ENCODE results near the gene PBXIP1.
"Not testable (repeated sequence)": the region's sequence is repeated elsewhere in the genome, so short reads cannot be mapped to it uniquely, and the experiment has no call there.

Gene PBXIP1, protein sequence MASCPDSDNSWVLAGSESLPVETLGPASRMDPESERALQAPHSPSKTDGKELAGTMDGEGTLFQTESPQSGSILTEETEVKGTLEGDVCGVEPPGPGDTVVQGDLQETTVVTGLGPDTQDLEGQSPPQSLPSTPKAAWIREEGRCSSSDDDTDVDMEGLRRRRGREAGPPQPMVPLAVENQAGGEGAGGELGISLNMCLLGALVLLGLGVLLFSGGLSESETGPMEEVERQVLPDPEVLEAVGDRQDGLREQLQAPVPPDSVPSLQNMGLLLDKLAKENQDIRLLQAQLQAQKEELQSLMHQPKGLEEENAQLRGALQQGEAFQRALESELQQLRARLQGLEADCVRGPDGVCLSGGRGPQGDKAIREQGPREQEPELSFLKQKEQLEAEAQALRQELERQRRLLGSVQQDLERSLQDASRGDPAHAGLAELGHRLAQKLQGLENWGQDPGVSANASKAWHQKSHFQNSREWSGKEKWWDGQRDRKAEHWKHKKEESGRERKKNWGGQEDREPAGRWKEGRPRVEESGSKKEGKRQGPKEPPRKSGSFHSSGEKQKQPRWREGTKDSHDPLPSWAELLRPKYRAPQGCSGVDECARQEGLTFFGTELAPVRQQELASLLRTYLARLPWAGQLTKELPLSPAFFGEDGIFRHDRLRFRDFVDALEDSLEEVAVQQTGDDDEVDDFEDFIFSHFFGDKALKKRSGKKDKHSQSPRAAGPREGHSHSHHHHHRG

DNA sequence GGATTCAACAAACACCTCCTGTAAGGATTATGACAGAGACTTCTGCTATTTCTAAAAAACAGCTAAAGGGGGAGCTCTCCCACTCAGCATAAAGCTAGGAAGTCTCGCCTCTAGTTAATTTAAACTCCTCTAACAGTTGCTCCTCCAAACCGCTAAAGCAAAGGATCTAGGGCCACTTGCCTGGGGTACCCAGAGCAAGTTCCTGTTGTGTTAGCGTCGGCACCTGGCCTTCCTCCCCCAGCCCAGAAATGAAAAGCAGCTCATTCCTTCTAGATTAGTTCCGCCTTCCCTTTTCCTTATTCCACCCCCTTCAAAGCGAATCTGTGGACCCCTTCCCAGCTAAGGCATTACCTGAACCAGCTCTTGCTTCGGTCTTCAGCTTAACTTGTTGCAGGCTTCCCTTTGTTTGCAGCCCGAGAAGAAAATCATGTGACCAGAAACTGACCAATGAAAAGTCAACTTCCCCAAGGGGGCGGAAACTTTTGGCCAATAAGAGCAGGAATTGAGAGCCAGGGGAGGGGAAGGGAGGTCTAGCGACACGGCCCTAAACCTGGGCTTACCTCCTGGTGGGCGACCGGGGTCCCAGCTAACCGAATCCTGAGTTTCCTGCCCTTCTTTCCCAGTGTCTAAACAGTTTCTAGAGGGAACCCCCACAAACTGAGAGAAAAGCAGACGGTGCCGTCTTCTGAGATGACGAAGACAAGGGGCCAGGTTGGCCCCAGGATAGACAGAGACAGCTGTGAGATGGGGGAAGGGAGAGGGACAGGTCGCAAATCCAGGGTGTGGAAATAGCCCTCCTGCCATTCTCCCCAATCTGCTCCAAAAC lies at the start of gene PBXIP1:
Gene PBXIP1, minus strand, starts transcription at position 382 of the 826 bp plus-strand sequence. CDS start 2,378 bp downstream, outside the sequence.
- peak; percentile 88 for DNase-seq

DNA sequence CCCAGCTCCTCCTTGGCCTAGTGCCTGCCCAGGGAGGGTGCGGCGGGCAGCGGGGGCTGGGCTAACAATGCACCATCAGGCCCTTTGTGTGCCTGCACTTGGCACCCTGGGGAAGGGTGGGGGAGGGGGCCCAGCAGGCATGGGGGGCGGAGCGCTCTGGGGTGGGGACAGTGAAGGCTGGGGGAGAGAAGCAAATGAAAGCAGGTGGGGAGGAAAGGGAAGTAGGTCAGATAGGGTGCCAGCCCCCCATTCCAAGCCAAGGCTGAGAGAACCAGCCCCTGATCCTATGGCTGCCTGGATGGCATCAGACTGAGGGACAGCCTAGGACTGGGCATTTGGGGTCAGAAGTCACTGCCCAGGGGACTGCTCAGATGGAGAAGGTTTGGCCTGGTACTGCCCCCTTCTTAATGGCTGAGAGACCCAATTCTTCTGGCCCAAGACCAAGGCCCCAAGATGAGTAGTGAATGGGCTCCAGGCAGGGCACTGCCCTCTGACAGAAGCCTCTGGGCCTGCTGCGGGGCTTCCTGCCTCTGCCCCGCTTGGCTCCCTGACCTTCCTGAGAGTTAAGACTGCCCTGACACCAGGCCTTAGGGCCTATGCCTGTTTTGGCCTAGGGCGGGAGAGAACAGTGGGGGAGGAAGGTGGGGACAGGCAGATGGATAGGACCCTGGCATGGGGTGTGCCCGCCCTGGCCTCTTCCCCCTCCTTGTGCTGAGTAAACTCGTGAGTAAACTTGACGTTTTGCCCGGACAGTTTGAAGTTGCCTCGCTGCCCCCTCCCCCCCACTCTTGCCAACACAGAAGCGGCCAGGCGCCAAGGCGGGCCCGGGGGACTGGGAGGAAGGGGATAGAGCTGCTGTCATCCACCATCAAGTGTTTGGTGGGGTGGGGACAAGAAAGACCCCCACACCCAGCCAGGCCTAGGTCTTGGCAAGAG lies 49.4 kb upstream of the PBXIP1 start:
- no peak for DNase-seq

DNA sequence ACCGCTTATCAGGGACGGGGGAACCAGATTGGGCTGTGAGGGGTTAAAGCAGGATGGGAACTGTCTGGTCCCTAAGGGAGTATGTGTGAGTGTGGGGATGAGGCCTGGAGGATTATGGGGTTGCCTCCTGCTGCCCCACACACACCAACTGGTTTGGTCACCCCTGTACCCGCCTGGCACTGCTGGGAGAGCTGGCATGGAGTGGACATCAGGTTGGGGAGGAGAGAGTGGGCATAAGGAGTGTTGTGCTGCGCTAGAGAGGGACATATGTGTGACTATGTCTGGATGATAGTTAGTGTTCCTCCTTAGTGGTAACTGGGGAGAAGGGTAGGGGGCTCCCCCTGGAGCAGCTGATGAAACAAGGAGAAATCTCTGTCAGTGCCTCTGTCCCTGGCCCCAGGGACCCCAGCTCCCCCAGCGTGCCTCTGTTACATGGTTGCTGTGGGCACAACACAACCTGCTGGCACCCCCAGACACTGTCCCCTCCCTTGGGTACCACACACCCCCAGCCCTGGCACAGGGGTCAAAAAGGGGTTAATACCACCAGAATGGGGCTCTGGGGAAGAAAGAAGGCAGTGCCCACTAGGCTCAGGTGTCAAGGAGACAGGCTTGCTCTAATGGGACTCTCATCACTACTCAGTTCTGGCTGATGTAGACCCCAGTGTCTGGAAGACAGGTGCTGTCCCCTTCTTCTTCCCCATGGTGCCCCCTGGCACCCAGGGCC lies 48.6 kb upstream of the PBXIP1 start:
- DNase-seq, result no peak

DNA sequence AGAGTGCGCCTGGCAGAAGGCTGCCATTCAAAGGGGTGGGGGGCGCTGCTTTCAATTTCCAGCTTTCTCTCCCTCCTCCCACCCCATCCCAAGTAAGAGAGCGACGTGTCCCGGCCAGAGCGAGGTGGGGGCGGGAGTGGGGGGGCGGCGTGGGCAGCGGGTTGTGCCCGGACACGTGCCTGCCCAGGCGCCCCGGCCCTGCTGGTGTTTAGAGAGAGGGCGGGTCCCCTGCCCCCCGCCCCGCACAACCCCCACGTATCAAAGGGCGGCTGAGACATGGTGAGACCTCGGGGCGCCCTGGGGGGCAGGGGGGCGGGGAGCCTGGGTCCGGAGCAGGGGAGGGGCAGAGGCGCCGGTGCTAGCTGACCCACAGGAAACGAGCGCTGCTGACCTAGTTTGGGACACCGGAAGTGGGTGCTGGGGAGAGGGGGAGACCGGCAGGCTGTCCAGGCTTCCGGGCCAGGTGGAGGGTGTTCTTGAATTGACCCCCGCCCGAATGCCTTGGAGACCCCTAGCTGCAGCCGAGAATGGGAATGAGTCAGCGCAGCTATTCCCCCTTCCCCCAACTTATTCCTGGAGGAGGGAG lies 48.0 kb upstream of the PBXIP1 start:
- no peak for DNase-seq

- DNase-seq, result peak; percentile 70
Measured at GRCh38 chr1:155003227-155003765, 47.4 kb upstream of the PBXIP1 start.

GRCh38 chr1:155002464-155003226 lies 46.7 kb upstream of the PBXIP1 start, which contains the start of gene ZBTB7B:
Gene ZBTB7B (plus strand): TSS chr1:155002802. CDS start chr1:155014661, 11,859 bp downstream.
- no peak for DNase-seq

- peak; percentile 98 for DNase-seq
Measured at GRCh38 chr1:155001675-155002463, 46.0 kb upstream of the PBXIP1 start.

DNA sequence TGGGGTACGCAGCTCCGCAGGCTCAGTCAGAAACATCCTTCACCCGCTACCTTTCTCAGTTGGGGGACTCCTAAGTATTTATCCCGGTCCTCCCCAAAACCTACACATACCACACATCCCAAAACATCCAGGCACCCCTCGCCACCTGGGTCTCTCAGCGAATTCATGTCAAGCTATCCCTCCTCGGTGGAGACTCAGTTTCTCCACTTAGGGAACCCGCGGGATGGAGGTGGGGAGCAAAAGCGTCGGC lies 45.5 kb upstream of the PBXIP1 start:
- no peak for DNase-seq

DNA sequence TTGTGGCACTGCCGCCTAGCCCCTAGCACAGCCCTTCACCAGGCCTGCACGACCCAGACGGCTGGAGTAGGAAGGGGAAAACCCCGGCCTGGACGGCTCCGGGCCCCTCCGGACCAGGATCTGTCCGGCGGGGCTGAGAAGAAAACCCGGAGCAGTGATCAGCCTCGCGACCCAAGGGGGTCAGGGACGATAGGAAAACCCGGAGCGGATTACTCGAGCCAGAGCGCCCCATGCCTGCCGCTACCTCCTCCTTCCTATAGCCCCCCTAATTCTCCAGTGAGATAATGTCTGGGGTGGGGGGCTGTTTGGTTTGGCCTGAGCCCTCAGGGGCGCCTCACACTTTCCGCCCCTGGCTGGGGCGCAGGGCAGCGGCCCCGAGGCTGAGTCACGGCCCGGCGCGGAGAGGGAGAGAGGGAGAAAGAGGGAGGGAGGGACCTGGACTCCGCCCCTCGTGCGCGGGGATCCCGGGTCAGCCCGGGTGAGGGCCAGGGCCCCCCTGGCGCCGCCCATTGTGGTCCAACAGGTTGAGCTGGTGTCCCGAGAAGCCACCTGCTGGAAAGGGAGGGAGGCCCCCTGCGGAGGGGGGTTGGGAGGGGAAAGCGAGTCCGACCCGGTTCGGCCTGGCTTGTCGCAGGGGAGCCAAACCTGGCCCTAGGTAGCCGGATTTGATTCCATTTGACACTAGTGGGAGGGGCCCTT lies 45.0 kb upstream of the PBXIP1 start:
- DNase-seq, result peak; percentile 92

GRCh38 chr1:155000411-155000725 lies 44.5 kb upstream of the PBXIP1 start:
- peak; percentile 84 for DNase-seq

DNA sequence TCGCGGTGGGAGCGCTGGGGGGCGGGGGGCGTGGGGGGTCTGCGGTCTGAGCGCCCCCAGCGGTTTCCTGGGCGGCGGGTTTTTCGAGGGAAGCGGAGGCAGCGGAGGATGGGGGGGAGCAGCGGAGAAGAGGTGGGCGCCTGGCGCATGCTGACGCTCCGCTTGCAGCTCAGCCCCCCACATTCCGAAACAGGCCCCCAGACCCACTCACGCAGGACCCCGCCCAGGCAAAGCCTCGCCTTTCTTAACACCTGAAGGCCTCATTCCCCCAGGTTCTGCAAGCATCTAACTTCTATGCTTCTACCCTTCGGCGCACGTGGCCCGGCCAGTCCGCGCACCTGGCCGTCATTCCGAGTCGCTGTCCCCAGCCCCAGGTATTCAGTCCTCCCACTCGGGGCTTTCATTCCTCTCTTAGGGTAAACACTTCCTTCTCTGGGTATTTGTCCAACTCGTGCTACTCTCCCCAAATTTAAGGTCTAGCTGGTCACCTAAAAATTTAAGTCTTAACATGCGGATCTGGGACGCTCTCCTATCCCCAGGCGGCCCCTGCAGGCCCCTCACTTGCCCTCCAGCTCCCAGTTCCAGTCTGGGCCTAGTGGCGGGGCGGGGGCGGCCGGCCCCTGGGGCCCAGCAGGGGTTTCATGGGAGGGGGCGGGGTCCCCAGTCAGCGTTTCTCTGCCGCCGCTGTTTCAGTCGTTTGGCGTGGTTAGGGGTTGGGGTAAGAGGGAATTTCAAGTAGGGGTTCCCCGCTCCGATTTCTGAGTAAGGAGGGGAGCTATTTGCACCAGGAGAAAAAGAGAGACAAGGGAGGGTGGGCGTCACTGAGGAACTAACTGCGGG lies 43.9 kb upstream of the PBXIP1 start:
- DNase-seq, result peak; percentile 85

DNA sequence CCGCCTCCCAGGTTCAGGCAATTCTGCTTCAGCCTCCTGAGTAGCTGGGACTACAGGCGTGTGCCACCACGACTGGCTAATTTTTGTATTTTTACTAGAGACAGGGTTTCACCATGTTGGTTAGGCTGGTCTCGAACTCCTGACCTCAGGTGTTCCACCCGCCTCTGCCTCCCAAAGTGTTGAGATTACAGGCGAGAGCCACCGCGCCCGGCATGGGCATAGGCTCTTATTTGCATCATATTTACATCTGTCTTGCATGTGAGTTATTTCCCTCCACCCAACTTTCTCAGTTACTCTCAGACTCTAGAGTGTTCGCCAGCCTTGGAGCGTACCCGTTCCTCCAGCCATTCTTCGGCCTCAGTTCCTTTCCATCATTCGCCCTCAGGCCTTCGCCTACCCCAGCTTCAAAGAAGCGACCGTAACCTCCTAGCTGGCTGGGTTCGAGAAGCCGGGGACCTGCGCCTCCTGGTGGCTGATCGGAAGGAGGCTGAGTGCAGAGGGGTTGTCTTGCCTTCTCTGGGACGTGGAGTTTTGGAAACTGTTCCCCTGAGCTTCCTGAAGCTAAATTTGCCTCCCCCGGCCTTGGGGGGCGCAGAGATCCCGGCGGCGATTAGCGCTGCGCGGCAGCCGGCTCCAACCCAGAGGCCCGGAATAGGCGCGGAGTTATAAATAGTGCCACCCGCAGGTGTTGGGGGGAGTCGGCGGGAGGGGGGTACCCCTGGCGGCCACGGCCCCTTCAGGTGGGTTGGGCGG lies 43.1 kb upstream of the PBXIP1 start:
- peak; percentile 91 for DNase-seq

DNA sequence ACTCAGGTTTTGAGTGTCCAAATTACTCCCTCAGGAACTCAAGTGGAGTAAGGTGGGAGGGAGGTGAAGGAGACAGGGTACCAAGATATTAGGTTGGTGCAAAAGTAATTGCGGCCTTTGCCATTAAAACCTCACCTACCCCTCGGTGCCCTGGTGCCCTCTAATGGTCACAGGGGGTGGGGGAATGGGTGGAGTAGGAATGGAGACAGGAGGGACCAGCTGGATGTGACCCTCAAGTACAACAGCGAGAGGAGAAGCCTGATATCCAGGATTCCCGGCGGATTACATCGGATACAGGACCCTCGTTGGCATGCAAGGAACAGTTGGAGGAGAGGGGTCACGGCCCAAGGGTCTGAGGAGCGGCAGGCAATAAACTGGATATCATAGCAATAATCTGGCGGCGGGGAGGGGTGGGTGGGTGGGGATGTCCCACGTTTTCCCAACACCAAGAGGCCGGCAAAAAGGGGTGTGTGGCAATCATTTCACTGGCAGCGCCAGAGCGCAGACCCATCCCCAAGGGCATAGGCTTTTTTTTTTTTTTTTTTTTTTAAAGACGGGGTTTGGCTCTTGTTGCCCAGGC lies 42.4 kb upstream of the PBXIP1 start:
- DNase-seq, result no peak

GRCh38 chr1:154996966-154997701 lies 41.2 kb upstream of the PBXIP1 start:
- DNase-seq, result no peak

DNA sequence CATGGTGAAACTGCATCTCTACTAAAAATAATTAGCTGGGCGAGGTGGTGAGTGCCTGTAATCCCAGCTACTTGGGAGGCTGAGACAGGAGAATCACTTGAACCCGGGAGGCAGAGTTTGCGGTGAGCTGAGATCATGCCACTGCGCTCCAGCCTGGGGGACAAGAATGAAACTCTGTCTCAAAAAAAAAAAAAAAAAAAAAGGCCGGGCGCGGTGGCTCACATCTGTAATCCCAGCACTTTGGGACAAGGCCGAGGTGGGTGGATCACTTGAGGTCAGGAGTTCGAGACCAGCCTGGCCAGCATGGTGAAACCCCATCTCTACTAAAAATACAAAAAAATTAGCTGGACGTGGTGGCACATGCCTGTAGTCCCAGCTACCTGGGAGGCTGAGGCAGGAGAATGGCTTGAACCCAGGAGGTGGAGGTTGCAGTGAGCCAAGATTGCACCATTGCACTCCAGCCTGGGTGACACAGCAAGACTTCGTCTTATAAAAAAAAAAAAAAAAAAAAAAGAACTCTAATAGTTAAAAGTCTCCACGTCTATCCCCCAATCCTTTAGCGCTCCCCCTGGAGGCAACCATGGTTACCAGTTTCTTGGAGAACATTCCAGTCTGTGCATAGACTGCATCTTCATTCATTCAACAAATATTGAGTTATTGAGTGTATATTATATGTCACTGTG lies 39.5 kb upstream of the PBXIP1 start:
- not testable (repeated sequence) for DNase-seq

Data from activated CD8-positive, alpha-beta memory T cell treated with anti-CD3 and anti-CD28 coated beads for 24 hours (primary cell).